A549 treated with AZD9567 at 1 μM for 4 hours (cell line): Measurements from ENCODE around the gene CYP11A1. TPM values are rescaled to one million over a fixed set of nuclear protein-coding genes. Genes with fewer than 3 reads are reported as not detected.

Source experiments
- total RNA-seq: library from RNA; stranded (reverse); fragments of 200-300 nt; extraction: Qiagen RNA extraction; gene quantifications from 5 replicates; pipeline ENCODE4 v1.2.3, GENCODE V29; 2022; ENCODE audit not compliant: insufficient read depth

The CYP11A1 gene
- not detected in 5 replicates for total RNA-seq

DNA sequence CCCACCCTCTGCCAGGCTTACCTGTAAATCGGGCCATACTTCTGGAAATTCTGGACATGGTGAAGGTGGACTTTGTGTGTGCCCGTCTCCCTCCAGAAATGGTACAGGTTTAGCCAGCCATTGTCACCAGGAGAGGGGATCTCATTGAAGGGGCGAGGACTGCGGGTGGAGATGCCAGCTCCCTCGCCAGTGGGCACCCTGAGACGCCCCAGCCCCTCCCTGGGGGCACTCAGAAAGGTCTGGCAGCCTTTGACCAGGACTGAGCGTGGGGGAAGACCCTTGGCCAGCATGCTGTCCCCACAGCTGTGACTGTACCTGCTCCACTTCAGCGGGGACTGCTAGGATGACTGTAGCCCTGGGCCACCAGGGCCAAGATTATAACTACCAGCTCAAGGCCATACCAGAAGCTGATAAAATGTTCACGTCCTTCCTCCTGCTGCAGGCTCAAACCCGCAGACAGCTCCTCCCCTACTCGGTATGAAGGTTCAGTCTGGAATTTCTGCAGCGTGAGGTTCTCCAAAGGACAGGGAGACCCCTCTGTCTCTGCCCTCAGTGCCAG is at the start of gene CYP11A1:
CYP11A1 (minus strand) TSS at position 351 of the 559 bp plus-strand sequence; CDS start at position 290, 61 bp downstream.

Other genes starting within 250 kb of the CYP11A1 start
- gene ISLR2, start 237.1 kb downstream of the CYP11A1 start, total RNA-seq = 0.11 to 0.31 TPM (median 0.15 TPM) in 4 of 5 replicates, not detected in the other
- 0.21 to 0.43 TPM (median 0.35 TPM) in 4 of 5 replicates, not detected in the other for gene ISLR, start 193.9 kb downstream of the CYP11A1 start, total RNA-seq
- 42.5 to 78.6 TPM (median 70.4 TPM) in 5 replicates for gene STRA6, start 164.9 kb downstream of the CYP11A1 start, total RNA-seq
- 4.0 to 7.8 TPM (median 7.0 TPM) in 5 replicates for gene CCDC33, start 131.3 kb downstream of the CYP11A1 start, total RNA-seq
- gene SEMA7A, start 66.3 kb upstream of the CYP11A1 start, total RNA-seq = 1.7 to 1.9 TPM (median 1.9 TPM) in 4 of 5 replicates, not detected in the other
- 38.5 to 57.4 TPM (median 42.3 TPM) in 5 replicates for gene UBL7, start 93.5 kb upstream of the CYP11A1 start, total RNA-seq
- 3.1 to 5.2 TPM (median 3.4 TPM) in 5 replicates for gene ARID3B, start 173.6 kb upstream of the CYP11A1 start, total RNA-seq
- 31.5 to 59.5 TPM (median 35.6 TPM) in 5 replicates for gene CLK3, start 248.2 kb upstream of the CYP11A1 start, total RNA-seq